Measurements from ENCODE around the gene TOP3B.
"Not testable (repeated sequence)": the region's sequence is repeated elsewhere in the genome, so short reads cannot be mapped to it uniquely, and the experiment has no call there.

TOP3B gene

DNA sequence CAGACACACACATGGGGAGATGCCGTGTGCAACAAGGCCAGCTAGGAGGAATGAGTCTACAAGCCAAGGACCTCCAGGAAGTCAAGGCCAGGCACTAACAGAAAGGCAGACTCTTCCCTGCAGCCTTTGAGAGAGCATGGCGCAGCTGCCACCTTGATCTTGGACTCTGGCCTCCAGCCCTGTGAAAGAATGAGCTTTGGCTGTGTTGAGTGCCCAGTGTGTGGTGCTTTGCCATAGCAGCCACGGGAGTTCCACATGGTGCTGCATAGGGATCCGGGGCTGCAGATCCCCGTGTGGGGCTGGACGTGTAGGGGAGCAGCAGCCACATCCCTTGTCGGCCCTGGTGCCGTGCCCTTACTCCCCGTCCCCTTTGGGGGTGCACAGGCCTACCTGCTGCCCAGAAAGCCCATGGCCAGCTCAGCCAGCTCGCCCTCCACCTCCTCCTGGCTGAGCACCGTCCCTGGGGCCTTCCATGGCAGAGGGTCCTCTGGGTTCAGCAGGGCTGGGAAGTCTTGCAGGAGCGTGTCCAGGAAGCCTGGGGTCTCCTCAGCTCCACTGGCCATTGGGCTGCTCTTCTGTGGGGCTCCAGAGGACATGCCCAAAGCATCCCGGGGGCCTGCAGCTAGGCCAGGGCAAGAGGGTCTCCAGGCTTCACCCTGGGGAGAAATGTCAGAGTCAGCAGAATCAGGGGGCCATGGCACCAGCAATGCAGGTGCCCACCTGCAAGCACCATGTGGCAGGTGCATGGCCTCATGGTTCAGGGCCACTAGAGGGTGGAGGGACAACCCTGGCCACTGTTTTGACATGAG is 36.9 kb downstream of the TOP3B start:
- no peak for DNase-seq (ENCODE audit: low spot score)

DNA sequence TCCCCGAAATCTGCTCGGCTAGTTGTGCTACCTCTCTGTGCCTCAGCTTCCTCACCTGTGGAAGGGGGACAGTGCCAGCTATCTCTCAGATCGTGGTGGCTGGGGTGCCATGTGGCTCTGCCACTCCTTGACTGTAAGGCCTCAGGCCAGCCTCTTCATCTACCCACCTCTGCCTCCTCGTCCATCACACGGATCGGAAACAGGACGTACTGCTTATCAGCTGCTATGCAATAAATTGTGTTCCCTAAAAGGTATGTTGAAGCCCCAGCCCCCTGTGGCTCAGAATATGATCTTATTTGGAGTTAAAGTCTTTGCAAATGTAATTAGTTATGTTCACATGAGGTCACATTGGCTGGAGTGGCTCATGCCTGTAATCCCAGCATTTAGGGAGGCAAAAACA is 37.7 kb downstream of the TOP3B start:
- DNase-seq (ENCODE audit: low spot score) = no peak

DNA sequence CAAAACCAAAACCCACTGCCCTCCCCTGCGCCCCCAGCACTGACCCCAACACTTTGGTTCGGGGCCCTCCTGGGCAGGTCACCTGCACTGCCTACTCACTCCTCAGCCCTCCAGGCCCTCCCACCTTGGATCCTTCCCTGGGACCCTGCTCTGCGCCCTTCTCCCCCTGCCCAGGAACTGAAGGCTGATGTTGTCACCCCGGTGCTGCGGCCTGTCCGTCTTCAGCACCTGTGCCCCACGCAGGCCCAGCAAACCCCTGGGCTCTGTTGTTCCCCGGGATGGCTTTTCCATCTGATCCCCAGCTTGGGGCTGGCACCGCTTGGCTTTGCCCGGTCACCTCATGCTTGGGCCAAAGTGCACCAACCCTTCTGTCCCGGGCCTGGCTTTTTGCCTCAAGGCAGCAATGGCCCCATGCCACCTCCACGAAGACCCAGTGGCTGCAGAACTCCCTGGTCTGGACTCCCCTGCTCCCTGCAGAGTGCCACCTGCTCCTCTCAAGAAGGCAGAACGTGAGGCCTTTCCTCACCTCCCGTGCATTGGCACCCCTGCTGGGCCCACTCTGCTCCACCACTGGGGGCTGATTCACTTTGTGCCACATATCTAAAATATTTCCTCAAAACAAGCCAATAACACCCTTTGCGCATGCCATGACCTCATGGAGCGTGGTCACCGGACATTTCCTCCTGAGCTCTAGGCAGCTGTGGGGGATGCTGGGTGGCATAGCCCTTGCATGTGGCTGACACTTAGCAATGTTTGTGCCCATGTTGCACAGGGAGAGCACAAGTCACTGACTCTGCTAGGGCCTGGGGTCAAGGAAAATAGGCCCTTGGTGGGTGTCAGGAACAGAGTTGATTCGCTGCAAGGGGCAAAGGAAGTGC is 38.8 kb downstream of the TOP3B start:
- DNase-seq (ENCODE audit: low spot score) = no peak

DNA sequence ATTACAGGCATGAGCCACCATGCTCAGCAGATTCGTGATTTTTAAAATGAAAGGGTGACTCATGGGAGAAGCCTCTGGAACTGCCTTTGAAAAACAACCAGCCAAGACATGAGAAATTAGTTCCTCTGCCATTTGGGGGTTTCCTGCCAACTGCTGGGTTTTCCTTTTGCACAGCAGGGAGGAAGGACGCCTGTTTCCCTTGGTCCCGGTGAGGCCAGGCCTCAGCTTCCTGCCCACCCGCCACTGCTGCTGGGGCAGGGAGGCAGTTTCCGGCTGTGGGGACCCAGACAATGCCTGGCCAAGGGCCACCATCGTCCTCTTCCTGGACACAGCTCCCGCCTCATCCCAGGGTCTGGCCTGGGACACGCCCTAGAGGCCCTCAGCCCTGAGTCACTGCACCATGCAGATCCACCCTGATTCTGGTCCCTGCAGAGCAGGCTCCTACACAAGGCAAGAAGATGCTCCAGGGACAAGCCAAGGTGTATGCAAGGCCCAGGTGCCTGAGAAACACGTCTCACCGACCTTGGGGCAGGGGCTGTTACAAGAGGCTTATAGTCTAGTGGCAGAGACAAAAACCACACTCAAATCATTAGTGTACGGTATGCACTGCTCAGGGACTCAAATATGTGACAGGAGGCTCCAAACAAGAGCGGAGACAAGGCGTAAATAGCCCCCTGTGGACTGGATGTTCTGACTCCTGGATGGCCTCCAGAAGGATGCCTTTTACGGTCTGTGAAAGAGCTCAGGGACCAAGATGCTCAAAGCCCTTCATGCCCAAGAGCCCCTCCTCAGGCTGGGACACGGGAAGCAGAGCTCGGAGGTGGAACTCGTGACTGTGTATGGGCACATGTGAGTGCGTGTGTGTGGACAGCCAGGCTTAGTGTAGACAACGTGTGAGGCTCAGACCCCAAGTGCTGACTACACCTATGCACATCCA is 39.9 kb downstream of the TOP3B start:
- DNase-seq (ENCODE audit: low spot score) = peak; percentile 31

DNA sequence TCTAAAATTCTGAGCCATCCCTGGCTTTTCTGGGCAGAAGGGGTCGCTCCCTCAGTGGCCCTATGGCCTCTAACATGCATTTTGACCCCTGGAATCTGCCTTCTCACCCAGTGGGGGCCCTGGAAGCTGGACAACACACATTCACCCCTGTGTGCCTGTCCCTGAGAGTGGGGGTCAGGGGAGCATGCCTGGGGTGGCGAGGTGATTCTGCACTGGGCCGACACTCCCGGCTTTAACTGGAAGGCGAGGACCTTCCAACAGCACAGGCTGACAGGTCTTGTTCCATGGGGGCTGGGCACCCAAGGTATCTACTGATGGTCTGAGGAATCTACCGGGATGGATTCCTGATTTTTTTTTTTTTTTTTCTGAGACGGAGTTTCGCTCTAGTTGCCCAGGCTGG is 40.7 kb downstream of the TOP3B start:
- no peak for DNase-seq (ENCODE audit: low spot score)

DNA sequence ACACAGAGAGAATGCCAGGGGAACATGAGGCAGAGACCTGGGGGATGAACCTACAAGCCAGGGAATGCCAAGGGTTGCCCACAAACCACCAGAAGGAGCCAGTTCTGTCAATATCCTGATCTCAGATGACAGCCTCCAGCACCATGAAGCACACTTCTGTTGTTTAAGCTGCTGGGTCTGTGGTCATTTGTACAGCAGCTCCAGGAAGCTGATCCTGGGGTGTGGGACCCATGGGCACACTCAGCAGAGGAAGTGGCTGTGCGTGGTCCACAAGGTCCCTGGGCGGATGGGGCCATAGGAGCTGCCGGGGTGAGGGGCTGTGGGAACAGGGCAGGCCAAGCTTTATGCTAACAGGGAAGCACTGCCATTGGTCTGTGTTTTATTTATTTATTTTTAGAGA is 42.1 kb downstream of the TOP3B start:
- no peak for DNase-seq (ENCODE audit: low spot score)

DNA sequence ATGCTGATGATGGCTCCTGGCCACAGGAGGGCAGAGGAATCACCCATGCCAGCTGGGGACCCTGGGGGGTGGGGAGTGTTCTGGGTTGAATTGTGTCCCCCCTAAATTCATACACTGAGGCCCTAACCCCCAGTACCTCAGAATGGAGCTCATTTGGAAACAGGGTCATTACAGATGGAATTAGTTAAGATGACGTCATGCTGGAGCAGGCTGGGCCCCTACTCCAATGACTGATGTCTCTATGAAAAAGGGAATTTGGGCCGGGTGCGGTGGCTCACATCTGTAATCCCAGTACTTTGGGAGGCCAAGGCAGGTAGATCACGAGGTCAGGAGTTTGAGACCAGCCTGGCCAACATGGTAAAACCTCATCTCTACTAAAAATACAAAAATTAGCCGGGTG is 42.7 kb downstream of the TOP3B start:
- not testable (repeated sequence) for DNase-seq (ENCODE audit: low spot score)

DNA sequence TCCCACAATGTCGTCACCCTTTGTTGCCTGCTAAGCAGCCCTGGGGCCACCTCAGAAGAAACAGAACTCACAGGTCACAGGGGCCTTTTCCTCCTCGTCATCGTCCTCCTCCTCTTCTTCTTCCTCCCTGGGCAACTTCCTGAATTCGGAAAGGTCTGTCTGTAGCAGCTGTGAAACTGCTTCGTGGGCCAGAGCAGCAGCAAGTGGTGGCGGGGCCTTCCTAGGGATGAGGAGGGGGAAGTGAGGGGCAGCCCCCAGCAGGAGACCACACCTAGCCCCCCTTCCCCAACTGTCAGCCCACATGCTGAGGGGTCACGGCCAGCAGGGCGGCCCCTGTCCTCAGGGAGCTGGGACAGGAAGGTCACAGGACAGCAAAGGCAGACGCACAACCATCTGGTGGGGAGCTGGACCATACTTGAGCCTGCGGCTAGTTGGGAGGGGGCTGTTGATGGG is 43.1 kb downstream of the TOP3B start:
- DNase-seq (ENCODE audit: low spot score) = no peak

DNA sequence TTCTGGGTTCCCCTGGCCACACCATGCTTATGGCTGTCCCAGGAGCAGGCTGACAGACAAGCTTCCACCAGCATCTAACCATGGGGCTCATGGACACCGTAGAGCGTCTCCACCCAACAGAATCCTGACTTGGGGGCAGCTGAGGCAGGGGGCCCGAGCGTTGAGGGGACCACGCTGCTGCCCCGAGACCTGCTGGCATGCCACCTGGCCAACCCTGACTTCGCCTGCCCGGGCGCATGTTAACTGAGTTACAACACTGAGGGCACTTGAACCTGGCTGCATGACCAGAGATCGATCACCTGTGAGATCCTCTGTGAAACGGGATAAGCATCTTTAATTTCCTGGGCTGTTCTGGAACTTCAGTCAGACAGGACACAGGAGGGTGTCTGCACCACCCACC is 43.7 kb downstream of the TOP3B start:
- no peak for DNase-seq (ENCODE audit: low spot score)

DNA sequence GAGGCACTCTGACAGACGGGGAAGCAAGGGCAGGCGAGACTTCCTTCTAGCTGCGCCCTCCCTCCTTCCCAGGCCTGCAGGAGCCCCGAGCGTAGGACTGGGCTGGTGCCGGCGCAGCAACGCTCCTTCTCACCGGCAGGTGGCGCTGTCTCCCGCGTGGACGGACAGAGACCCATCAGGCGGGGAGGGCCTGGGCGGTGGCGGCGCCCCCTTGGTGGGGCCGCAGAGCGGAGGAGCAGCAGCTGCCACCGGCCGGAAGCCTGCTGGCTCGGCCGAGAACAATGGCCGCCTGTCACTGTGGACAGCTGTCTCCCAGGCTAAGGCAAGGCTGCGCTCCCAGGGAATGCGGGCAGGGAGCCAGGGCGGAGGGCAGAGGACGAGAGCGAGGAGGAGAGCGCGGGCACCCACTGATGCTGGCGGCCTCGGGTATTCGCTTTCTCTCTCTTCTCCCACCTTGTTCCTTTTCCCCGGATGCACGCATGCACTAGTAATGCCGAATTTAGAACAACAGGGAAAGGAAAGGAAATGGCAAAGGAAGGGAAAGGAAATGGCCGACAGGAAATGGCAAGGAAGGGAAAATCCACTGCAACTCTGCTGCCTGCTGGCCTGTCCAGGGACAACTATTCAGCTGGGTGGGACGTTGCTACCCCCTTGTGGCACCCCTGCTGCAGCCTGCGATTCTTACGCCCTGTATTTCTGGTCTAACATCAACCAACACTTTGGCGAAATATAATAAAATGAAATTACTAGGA is 44.3 kb downstream of the TOP3B start:
- DNase-seq (ENCODE audit: low spot score) = peak; percentile 93

DNA sequence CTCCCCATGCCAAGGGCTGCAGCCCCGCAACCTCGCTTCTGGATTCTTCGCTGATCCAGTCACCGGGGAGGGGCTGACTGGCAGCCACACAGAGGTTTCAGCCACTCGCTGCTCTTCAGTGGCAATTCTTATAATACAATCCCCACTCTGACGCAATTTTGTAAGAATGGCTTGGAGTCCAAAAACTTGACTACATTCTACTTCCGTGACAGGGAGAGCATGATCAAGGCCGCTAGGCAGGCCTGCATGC is 44.8 kb downstream of the TOP3B start:
- no peak for DNase-seq (ENCODE audit: low spot score)

DNA sequence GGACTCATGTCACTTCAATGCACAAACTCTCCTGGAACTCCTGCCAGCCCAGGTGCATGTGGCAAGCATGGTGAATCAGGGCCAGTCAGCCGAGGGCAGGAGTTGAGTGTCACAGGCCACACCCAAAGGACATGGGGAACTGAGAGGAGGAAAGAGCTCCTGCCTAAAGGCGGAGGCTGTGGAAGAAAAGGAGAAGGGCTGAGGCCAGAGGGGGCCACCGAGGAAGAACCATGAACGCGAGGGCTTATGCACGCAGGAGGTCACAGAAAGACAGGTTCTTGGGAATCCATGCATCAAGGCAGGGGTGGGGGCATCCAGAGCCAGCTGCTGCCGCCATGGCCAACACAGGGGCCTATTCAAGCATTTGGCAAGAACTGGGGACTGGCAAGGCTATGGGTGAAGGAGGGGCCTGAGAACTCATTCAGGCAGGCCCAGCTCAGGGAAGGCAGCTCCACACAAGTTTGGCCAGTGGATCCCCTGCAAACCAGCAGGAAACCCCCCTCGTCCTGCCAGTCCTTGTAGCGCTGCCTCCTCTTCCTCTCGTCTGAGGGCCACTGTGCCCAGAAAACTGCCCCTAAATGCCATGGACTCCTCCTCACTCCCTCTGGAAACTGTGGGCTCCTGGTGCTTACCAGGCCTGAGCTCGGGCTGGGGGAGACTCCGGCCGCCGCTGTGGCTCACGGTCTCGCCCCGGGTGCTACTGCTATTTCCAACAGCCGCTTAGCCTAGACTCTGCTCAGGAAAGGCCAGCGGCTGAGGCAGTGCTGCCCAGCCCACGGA is 45.4 kb downstream of the TOP3B start:
- no peak for DNase-seq (ENCODE audit: low spot score)

DNA sequence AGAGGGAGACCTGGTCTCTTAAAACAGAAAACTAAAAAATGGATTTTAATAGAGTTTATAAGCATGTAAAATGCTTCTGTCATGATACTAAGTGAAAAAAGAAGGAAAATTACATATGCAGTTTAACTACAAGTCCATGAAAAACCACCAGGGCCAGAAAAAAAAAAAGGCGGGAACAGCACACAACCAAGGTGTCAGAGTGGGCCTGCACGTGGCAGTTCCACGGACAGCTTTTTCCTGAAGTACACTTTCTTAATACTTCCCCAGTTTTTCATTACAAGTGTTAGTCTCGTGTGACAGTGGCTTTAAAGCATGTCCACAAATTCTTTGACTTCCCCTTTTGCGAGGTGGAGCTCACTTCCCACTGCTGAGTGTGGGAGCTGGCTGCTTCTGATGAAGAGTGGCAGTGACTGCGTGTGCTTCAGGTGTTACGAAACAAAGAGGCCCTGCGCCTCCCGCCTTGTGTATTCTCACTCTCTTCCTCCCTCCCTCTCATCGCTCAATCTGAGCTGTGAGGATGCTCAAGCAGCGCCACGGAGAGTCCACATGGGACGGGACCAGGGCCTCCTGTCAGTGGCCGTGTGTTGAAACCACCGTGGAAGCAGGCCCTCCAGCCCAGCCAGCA is 46.3 kb downstream of the TOP3B start:
- no peak for DNase-seq (ENCODE audit: low spot score)

DNA sequence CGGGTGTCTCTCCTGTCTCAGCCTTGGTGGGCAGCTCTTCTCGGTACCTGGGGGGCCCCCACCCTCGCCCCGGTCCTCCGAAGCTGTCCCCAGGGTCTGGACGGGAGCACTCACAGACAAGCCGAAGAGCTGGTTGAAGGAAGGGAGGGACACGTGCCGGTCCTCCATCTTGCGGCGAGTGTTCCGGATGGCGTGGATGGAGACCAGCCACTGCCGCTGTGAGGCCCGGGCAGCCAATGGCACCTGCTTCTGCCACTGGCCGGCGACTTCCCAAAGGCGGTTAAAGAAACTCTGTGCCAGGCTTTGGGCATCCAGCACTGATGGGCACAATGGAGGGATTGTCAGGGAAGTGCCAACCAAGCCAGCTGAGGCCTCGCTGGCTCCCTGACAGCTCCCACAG is 48.7 kb downstream of the TOP3B start:
- DNase-seq (ENCODE audit: low spot score) = no peak

DNA sequence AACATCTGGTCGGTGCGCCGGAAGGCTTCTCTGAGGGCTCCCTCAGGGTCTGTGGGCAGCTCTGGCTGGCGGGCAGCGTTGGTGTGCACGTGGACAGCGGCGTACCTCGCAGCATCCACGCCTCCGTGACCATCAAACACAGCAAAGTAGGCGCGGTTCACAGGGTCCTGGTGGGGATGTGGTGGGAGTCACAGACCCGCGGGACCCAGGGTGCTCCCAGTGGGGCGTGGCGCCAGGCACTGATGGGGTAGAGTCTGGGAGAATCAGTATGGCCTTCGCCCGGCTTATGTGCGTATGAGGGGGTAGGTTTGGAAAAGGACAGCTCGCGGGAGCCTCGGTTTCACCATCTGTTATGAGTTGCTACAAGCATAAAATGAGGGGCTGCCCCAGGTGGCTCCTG is 49.2 kb downstream of the TOP3B start:
- no peak for DNase-seq (ENCODE audit: low spot score)

DNA sequence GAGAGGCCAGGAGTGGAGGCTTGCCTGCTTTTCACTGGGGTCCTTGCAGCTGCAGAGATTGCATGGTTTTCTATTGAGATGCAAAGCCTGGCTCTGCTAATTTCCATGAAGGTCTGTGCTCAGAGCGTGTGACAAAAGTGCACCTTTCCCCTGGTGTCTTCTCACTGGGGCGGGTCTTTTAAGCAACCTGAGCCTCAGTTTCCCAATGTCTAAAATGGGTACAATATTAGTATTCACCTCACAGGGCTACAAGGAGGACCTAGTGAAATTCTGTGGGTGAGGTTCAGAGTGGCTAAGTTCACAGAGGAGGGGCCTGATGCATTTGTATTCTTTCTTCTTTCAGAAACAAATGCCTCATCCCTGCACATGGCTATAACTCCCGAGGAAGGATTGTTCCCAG is 50.2 kb downstream of the TOP3B start:
- no peak for DNase-seq (ENCODE audit: low spot score)

DNA sequence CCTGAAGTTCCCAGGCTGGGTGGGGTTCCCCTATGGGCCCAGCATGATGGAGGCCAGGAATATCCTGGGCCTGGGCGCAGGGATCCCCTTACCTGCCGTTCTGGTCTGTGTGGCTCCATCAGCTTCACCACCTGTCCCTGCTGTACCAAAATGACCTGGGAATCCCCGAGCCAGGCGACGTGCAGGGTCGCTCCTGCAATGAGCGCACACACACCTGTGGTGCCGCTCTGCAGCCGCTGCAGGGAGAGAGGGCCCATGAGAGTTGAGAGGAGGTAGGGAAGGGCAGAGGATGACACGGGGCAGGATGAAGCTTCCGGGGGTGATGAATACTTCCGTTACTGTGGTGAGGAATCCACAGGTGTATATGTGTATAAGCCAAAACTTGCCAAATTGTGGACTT is 51.5 kb downstream of the TOP3B start:
- DNase-seq (ENCODE audit: low spot score) = no peak

DNA sequence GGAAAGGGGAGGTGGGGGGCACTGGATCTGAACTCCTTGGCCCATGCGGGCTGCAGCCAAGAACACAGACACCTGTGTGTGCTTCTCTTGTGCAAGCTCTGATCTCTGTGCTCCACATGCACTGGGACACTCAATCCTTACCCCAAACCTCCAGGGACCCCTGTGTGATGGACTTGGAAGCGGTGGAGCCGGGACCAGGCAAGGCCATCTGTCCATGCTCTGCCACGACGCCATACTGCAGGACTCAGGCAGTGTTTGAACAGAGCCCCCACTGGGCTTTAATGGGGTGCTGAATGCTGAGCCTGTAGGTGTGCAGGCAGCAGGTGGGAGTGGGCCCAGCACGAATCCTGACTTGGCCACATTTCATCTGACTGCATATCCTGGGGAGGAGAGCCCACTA is 53.3 kb downstream of the TOP3B start:
- DNase-seq (ENCODE audit: low spot score) = no peak

DNA sequence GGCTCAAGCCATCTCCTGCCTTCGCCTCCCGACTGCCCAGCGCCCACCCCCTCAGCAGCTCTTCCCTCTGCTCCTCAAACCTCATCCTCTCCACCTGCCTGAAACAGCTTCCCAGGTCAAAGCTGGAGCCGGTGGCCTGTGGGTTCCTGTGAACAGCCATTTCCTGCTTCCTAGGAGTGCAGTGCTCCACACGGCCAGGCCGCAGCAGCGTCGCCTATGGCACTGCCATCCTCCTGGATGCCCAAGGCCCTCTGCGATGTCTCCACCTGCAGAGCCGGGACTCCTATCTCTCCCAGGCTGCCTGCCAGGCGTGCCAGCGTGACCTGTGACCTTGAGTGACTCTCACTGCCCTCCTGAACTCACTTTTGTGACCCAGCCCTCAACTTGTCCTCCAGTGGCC is 54.5 kb downstream of the TOP3B start:
- DNase-seq (ENCODE audit: low spot score) = no peak

DNA sequence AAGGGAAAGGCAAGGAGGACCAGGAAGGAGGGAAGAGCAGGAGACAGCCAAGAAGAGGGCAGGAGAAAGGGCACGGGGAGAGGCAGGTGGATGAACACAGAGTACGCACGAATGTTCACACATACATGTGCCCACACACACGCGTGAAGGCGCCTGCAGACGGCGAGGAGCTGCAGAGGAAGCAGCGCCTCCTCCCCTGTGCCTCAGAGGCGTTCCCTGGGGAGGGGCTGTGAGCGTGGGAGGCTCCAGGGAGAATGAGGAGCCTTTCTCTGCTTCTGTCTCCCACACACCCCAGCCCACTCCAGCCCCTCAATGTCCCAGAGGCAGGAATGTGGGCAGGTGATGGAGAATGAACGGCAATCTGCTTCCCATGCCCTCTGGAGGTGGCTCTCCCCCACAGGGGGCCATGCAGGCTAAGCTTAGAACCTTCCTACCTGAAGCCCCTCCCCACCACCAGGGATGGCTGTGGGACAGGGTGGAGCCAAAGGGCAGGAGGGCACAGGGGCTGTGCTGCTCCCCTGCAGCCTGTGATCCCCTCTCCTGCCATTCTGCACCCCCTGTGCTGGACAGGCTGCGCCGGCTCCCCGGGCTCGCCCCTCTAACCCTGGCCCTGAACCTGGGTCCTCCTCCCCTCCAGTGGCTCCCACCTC is 55.3 kb downstream of the TOP3B start:
- DNase-seq (ENCODE audit: low spot score) = no peak
